Ureter (tissue), 1 donor: Measurements from ENCODE around the gene TANGO2. TPM values are rescaled to one million over a fixed set of nuclear protein-coding genes. Genes with fewer than 3 reads are reported as not detected.

ENCODE experiments used
- total RNA-seq: library from RNA; stranded (reverse); gene quantifications from one replicate; pipeline ENCODE4 v1.2.4, GENCODE V29; 2023
- donor health status: DM: yes; HTN: yes; CAD: no.

Gene TANGO2
- total RNA-seq, 1 donor from 2014 or later = 28.8 TPM

Other genes with a start within 250 kb of the TANGO2 start
- gene GNB1L, start 166.2 kb upstream of the TANGO2 start, total RNA-seq = 6.0 TPM
- 28.6 TPM for gene RTL10, start 166.2 kb upstream of the TANGO2 start, total RNA-seq
- 202 TPM for gene COMT, start 79.3 kb upstream of the TANGO2 start, total RNA-seq
- gene TXNRD2, start 79.3 kb upstream of the TANGO2 start, total RNA-seq = 41.6 TPM
- 11.5 TPM for gene ARVCF, start 4.3 kb upstream of the TANGO2 start, total RNA-seq
- 49.0 TPM for gene DGCR8, start 59.1 kb downstream of the TANGO2 start, total RNA-seq
- gene RANBP1, start 95.0 kb downstream of the TANGO2 start, total RNA-seq = 106 TPM
- 81.8 TPM for gene TRMT2A, start 96.1 kb downstream of the TANGO2 start, total RNA-seq
- gene ZDHHC8, start 110.7 kb downstream of the TANGO2 start, total RNA-seq = 64.2 TPM
- 2.6 TPM for gene CCDC188, start 129.9 kb downstream of the TANGO2 start, total RNA-seq
- gene RTN4R, start 247.2 kb downstream of the TANGO2 start, total RNA-seq = 1.3 TPM